ENCODE data around the gene AIFM2. TPM values are rescaled to one million over a fixed set of nuclear protein-coding genes. Genes with fewer than 3 reads are reported as not detected.

The AIFM2 gene
- total and polyA plus RNA-seq, 2 of the 13 experiments (the other 11 are each of a cell fraction or from before 2014, with no cell fraction given), result 20.3 to 29.5 TPM

GRCh38 chr10:70087616-70088307 lies 44.9 kb downstream of the AIFM2 start:
- Histone ChIP-seq H3K36me3 (replicated peaks in 1 of 2; ENCODE audit: control insufficient read depth in 1 of 2, insufficient read depth in 2 of 2, low read length in 2 of 2) (peaks cover 0 to 4% of the 10 kb centered on the region in 2 experiments; a peak in 2 of 5 replicates), H3K79me2 (ENCODE audit: insufficient read depth, low read length) (no peaks in the 10 kb centered on the region), H3K27me3 (ENCODE audit: control insufficient read depth in 1 of 2, insufficient read depth in 2 of 2, low read length in 2 of 2) (no peaks in the 10 kb centered on the region), H4K20me1 (ENCODE audit: insufficient read depth, low read length) (no peaks in the 10 kb centered on the region), H3K4me1 (ENCODE audit: insufficient read depth, low read length) (peaks cover 90% of the 10 kb centered on the region), H3K9ac (ENCODE audit: insufficient read depth, low read depth, low read length) (no peak overlapping the region), H3K4me2 (ENCODE audit: low read depth, low read length) (no peak overlapping the region), H3K9me3 (ENCODE audit: low read length) (no peaks in the 10 kb centered on the region), H3K4me3 (replicated peaks in 1 of 3; ENCODE audit: insufficient read depth in 1 of 3, low read depth in 2 of 3, low read length in 3 of 3) (no peak overlapping the region), H2AFZ (ENCODE audit: low read length) (no peak overlapping the region), H3K27ac (ENCODE audit: extremely low read length, insufficient read depth, low read length) (no peak overlapping the region)
- TF ChIP-seq ZNF20 (CRISPR knock-in tag; IDR thresholded peaks at IDR 0.05) (no peak), KDM6A (CRISPR knock-in tag; IDR thresholded peaks at IDR 0.05; ENCODE audit: low read depth) (no peak), RNF219 (CRISPR knock-in tag; IDR thresholded peaks at IDR 0.05) (no peak), ZNF224 (CRISPR knock-in tag; IDR thresholded peaks at IDR 0.05) (no peak), ISL2 (CRISPR knock-in tag; IDR thresholded peaks at IDR 0.05) (no peak), ZNF792 (CRISPR knock-in tag; IDR thresholded peaks at IDR 0.05) (no peak), NFE2L2 (IDR thresholded peaks at IDR 0.05; ENCODE audit: low read length) (0 out of 2 replicates have a peak, but pooled peaks have one; percentile 31), MAFF (IDR thresholded peaks at IDR 0.05; ENCODE audit: low read depth, low read length) (peak; percentile 67), NBN (conservative IDR thresholded peaks at IDR 0.05) (no peak), MAFK (conservative IDR thresholded peaks at IDR 0.05 in 1 of 2, IDR thresholded peaks at IDR 0.05 in 1 of 2; ENCODE audit: low read length in 2 of 2) (peak; percentile 67 to 83), ZNF556 (CRISPR knock-in tag; IDR thresholded peaks at IDR 0.05; ENCODE audit: borderline replicate concordance) (no peak), SPEN (CRISPR knock-in tag; IDR thresholded peaks at IDR 0.05; ENCODE audit: low read depth) (no peak)
- TF ChIP-seq, protein P1, sequence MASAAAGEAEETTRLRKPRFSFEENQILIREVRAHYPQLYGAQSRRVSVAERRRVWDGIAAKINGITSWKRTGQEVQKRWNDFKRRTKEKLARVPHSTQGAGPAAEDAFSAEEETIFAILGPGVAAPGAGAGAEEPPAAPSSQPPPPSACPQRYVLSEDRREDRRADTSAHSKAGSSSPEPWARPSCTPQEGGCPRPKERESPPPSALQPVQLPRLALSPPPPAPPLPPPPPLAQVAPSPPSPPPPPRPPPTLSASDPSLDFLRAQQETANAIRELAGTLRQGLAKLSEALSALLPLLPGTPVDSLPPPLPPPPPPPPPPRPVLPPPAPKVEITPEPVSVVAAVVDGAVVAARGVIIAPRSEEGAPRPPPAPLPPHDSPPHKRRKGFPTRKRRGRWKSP (CRISPR knock-in tag; IDR thresholded peaks at IDR 0.05), result no peak
- ChIA-PET CTCF (ENCODE audit: low intra/inter-chr PET ratio, low total read pairs) (no interaction called here), POLR2A (no interaction called here)
- no TSS peak for BruUV-seq (replicated peaks)
- FAIRE-seq (no peak), ATAC-seq (no peak), DNase-seq (ENCODE audit: low spot score) (no peak)
- in situ Hi-C loops (cut with HindIII; ENCODE audit: extremely low pct_ligation_motif_present, low pct_unique_long_range_greater_than_20kb), result no loop called here
- 96% methylated on average over 15 of the region's 15 CpGs for WGBS (ENCODE audit: low lambda C conversion rate)
- intact Hi-C loops (cut with micrococcal nuclease; ENCODE audit: unreplicated experiment), result loop anchor here (5.0 kb wide), 1 partner anchor 35 kb away; the partner anchor contains the start of gene MACROH2A2

All from HepG2 (cell line).